Measurements from ENCODE around the gene HNRNPLL. TPM values are rescaled to one million over a fixed set of nuclear protein-coding genes. Genes with fewer than 3 reads are reported as not detected.
A peak's percentile ranks its signal among the peaks of the same experiment; 100 is the strongest.

The HNRNPLL gene
- total RNA-seq, 2 donors from 2014 or later, result 17.8 to 19.1 TPM

DNA sequence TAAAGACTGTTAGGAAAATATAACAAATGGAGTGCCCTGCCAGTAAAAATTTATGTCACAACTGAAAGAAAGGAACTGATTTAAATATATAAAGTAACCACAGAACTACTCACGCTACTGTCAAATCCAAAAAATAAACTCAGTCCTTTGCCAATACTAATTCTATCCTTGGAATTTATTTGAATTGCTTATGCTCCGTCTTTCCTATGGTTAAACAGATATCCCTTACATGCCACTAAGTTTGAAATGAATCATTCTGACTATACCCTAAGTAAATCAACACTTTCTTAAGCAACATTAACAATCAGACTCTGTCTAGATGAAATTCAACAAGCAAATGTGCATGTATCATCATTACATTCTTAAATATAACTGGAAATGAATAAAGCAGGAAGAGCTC is 9.8 kb downstream of the HNRNPLL start:
- TF ChIP-seq, protein P1, sequence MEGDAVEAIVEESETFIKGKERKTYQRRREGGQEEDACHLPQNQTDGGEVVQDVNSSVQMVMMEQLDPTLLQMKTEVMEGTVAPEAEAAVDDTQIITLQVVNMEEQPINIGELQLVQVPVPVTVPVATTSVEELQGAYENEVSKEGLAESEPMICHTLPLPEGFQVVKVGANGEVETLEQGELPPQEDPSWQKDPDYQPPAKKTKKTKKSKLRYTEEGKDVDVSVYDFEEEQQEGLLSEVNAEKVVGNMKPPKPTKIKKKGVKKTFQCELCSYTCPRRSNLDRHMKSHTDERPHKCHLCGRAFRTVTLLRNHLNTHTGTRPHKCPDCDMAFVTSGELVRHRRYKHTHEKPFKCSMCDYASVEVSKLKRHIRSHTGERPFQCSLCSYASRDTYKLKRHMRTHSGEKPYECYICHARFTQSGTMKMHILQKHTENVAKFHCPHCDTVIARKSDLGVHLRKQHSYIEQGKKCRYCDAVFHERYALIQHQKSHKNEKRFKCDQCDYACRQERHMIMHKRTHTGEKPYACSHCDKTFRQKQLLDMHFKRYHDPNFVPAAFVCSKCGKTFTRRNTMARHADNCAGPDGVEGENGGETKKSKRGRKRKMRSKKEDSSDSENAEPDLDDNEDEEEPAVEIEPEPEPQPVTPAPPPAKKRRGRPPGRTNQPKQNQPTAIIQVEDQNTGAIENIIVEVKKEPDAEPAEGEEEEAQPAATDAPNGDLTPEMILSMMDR (IDR thresholded peaks at IDR 0.05), result no peak
- Histone ChIP-seq H3K4me3 (no peak overlapping the region), H3K27ac (peak overlapping the region in 1 of 2 donors; percentile 79), H3K9me3 (no peaks in the 10 kb centered on the region), H3K27me3 (no peaks in the 10 kb centered on the region), H3K4me1 (peaks cover 0 to 48% of the 10 kb centered on the region in 2 donors), H3K36me3 (no peaks in the 10 kb centered on the region)
- DNase-seq (ENCODE audit: low spot score), result no peak

DNA sequence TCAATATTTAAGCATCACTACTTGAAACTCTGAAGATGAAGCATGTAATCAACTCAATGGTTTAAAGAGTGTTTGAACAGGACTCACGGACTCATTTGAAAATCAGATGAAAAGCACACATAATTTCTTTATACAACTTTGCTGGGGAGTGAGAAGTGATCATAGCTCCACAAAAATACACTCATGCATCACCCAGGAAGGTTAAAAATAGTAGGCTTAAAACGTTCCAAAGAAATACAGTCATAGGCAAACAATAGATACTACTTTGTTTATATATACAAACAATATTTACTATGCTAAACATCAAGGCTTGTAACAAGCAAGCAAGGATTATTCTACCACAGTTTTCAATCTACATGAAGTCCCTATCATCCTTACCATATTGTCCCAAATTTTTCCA is 11.6 kb downstream of the HNRNPLL start:
- peak overlapping the region; percentile 67 to 79 for H3K27ac ChIP-seq
- no peaks in the 10 kb centered on the region for H3K27me3 ChIP-seq
- DNase-seq (ENCODE audit: low spot score), result no peak
- peaks cover 0 to 46% of the 10 kb centered on the region in 2 donors for H3K4me1 ChIP-seq
- H3K9me3 ChIP-seq, result no peaks in the 10 kb centered on the region
- no peak overlapping the region for H3K4me3 ChIP-seq
- H3K36me3 ChIP-seq, result no peaks in the 10 kb centered on the region
- TF ChIP-seq, protein P1 (IDR thresholded peaks at IDR 0.05), result no peak

DNA sequence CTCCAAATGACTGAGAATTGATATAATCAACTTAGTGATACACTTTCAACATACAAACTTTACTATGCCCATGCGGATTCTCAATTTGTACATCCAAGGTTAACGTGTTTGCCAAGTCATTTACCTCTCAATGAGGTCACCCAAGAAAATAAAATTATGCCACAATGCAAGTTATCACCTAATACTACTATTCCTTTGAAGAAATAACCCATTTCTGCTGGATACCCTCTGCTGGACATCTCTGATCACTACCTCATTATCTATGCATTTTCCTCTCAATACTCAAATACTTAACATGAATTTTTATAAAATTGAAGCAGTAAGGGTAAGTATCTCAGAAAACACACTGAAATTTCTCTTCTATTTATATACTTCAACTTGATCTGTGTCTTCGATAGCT is 12.7 kb downstream of the HNRNPLL start:
- peaks cover 0 to 51% of the 10 kb centered on the region in 2 donors for H3K4me1 ChIP-seq
- TF ChIP-seq, protein P1 (IDR thresholded peaks at IDR 0.05), result no peak
- H3K27me3 ChIP-seq, result no peaks in the 10 kb centered on the region
- no peaks in the 10 kb centered on the region for H3K36me3 ChIP-seq
- no peak for DNase-seq (ENCODE audit: low spot score)
- no peaks in the 10 kb centered on the region for H3K9me3 ChIP-seq
- peak overlapping the region; percentile 20 to 79 for H3K27ac ChIP-seq
- H3K4me3 ChIP-seq, result no peak overlapping the region

DNA sequence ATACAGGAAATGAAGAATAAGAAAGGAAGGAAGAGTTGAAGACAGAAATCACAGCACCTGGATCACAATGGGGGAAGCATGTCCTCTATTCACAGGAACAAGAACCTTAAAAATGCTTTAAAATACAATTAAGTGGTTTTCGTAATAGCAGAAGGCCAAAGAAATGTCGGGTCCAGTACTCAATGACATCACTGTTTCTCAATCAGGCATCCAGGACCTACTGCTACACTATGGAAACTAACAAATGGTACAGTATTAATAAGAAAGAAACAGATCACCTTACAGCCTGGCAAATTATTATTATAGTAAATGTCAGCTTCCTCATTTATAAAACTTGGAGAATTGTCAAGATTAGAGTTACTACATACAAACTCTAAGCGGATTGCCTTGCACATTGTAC is 15.8 kb downstream of the HNRNPLL start:
- DNase-seq (ENCODE audit: low spot score), result no peak
- Histone ChIP-seq H3K27ac (no peak overlapping the region), H3K4me3 (no peak overlapping the region), H3K9me3 (no peaks in the 10 kb centered on the region), H3K4me1 (peaks cover 0 to 42% of the 10 kb centered on the region in 2 donors), H3K36me3 (no peaks in the 10 kb centered on the region), H3K27me3 (no peaks in the 10 kb centered on the region)
- TF ChIP-seq, protein P1 (IDR thresholded peaks at IDR 0.05), result no peak

DNA sequence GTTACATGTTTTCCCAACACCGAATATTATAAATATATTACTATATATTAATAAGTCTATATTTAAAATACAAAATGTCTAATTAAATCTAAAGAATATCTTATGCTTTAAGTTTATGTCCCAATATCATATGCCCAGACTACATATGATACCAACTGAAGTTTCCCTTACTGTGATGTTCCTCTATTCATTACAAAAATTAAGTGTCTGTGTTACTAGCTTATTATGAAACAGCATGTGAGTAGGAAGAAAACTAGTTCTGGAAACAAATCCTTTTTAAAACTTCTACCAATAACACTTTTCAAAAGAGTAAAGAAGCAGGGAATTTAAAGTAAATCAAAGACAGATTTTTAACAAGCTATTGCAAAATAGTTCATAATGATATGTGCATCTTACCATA is 17.8 kb downstream of the HNRNPLL start:
- TF ChIP-seq, protein P1 (IDR thresholded peaks at IDR 0.05), result no peak
- peaks cover 0 to 32% of the 10 kb centered on the region in 2 donors for H3K4me1 ChIP-seq
- DNase-seq (ENCODE audit: low spot score), result no peak
- no peaks in the 10 kb centered on the region for H3K27me3 ChIP-seq
- H3K4me3 ChIP-seq, result no peak overlapping the region
- H3K36me3 ChIP-seq, result peaks cover 12% of the 10 kb centered on the region
- no peaks in the 10 kb centered on the region for H3K9me3 ChIP-seq
- H3K27ac ChIP-seq, result no peak overlapping the region

DNA sequence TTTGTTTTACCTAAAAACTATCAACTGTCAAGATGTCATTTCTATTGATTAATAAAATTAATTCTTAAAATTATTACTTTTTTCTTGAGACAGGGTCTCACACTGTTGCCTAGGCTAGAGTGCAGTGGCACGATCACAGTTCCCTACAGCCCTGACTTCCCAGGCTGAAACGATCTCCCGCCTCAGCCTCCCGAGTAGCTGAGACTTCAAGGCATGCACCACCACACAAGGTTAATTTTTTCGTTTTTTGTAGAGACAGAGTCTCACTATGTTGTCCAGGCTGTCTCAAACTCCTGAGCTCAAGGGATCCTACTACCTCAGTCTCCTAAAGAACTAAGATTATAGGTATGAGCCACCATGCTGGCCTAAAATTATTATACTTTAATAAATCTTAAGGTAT is 18.7 kb downstream of the HNRNPLL start:
- H3K4me1 ChIP-seq, result peaks cover 0 to 30% of the 10 kb centered on the region in 2 donors
- H3K27ac ChIP-seq, result no peak overlapping the region
- H3K27me3 ChIP-seq, result no peaks in the 10 kb centered on the region
- peaks cover 12% of the 10 kb centered on the region for H3K36me3 ChIP-seq
- H3K4me3 ChIP-seq, result no peak overlapping the region
- DNase-seq (ENCODE audit: low spot score), result no peak
- no peaks in the 10 kb centered on the region for H3K9me3 ChIP-seq
- TF ChIP-seq, protein P1 (IDR thresholded peaks at IDR 0.05), result no peak

Measured in right atrium auricular region (tissue), 2 donors.